ENCODE measurements around the gene NETO1. TPM values are rescaled to one million over a fixed set of nuclear protein-coding genes. Genes with fewer than 3 reads are reported as not detected.
A peak's percentile ranks its signal among the peaks of the same experiment; 100 is the strongest.

The NETO1 gene
- total and polyA plus RNA-seq, 2 of the 4 experiments (the other 2 are of a cell fraction): 0.29 to 0.36 TPM

GRCh38 chr18:72871091-72871490 lies 3.3 kb upstream of the NETO1 start:
- Histone ChIP-seq H3K14ac (replicated peaks; ENCODE audit: low read depth, low read length) (no peak overlapping the region), H2BK5ac (ENCODE audit: low read depth, low read length, poor library complexity, severe bottlenecking) (no peak overlapping the region), H3K4ac (ENCODE audit: low read depth, low read length) (no peak overlapping the region), H3K18ac (ENCODE audit: low read depth, low read length) (no peak overlapping the region), H4K8ac (ENCODE audit: low read depth in 2 of 2, low read length in 2 of 2) (no peak overlapping the region), H3K36me3 (ENCODE audit: control insufficient read depth, insufficient read depth, low read length) (no peaks in the 10 kb centered on the region), H3K4me3 (ENCODE audit: insufficient read depth, low read depth, low read length) (no peak overlapping the region), H3K9me3 (ENCODE audit: control insufficient read depth, insufficient read depth, low read length) (no peaks in the 10 kb centered on the region), H2BK120ac (ENCODE audit: low read depth, low read length) (no peak overlapping the region), H4K5ac (ENCODE audit: low read depth, low read length) (no peak overlapping the region), H3K9me1 (ENCODE audit: insufficient read depth, low read length) (no peaks in the 10 kb centered on the region), H3K4me1 (ENCODE audit: control insufficient read depth, insufficient read depth, low read length) (0 out of 2 replicates have a peak, but pooled peaks cover 1% of the 10 kb centered on the region), H3K23ac (ENCODE audit: low read depth, low read length) (no peak overlapping the region), H2AFZ (replicated peaks; ENCODE audit: low read length, poor library complexity) (no peak overlapping the region), H3K56ac (ENCODE audit: extremely low read depth, insufficient read depth, low read length) (no peak overlapping the region), H3K79me1 (ENCODE audit: low read depth in 1 of 2, low read length in 2 of 2) (no peaks in the 10 kb centered on the region), H4K20me1 (ENCODE audit: insufficient read depth, low read length) (no peaks in the 10 kb centered on the region), H3K27ac (ENCODE audit: insufficient read depth, low read length) (no peak overlapping the region), H3K9ac (ENCODE audit: low read depth, low read length) (no peak overlapping the region), H4K91ac (ENCODE audit: insufficient read depth, low read depth, low read length) (no peak overlapping the region), H2BK15ac (ENCODE audit: low read depth, low read length) (no peak overlapping the region), H3K4me2 (ENCODE audit: low read depth, low read length) (no peak overlapping the region), H2AK5ac (ENCODE audit: low read depth, low read length) (no peak overlapping the region), H2AK9ac (replicated peaks; ENCODE audit: low read depth, low read length, poor library complexity) (no peak overlapping the region), H2BK20ac (ENCODE audit: low read depth, low read length) (no peak overlapping the region), H3K27me3 (ENCODE audit: control insufficient read depth, insufficient read depth, low read length) (peaks cover 31% of the 10 kb centered on the region)
- in situ Hi-C loops (cut with MboI; ENCODE audit: low sequenced_read_pairs): no loop called here
- POLR2A ChIA-PET (ENCODE audit: unreplicated experiment): no interaction called here
- WGBS, 2 experiments (ENCODE audit: extremely low coverage in 2 of 2, insufficient read length in 1 of 2): 57% methylated on average over 2 of the region's 5 CpGs; no CpG with 5 or more reads in 1 of the 2 experiments
- TF ChIP-seq CEBPB (IDR thresholded peaks at IDR 0.05; ENCODE audit: low read depth, low read length): peak; percentile 54
- no peak for TF ChIP-seq MAZ (IDR thresholded peaks at IDR 0.05; ENCODE audit: borderline replicate concordance, low read depth, low read length)
- no TSS peak for BruUV-seq (replicated peaks)
- DNase-seq (peak; percentile 6), ATAC-seq (ENCODE audit: low read depth) (no peak)
- CTCF ChIA-PET: no interaction called here
- dilution Hi-C loops (cut with HindIII; ENCODE audit: low sequenced_read_pairs, unreplicated experiment): no loop called here
- intact Hi-C loops (cut with micrococcal nuclease): loop anchor here (10.0 kb wide), 1 partner anchor 1244 kb away; no protein-coding TSS in a partner anchor
